Adrenal gland (tissue), 5 donors: Measurements from ENCODE around the gene DOK1.

Experiments
- CTCF ChIP-seq, 6 experiments: fragments of 450-650 bp in 4 of 6; fragments of 200-600 bp in 2 of 6; sonication (generic) in 1 of 6; IDR thresholded peaks; 1 replicate in 5 of 6; 2 replicates in 1 of 6; pipeline versions ENCODE4 v1.5.1 to v1.8.0; 2016 to 2021; ENCODE audit warnings: antibody characterized with exemption in 6 of 6, mild to moderate bottlenecking in 2 of 6, moderate library complexity in 1 of 6
- POLR2A ChIP-seq, 2 donors: fragments of 450-650 bp; IDR thresholded peaks; one replicate each; pipeline ENCODE4 v1.6.1; 2017; ENCODE audit warnings: antibody characterized with exemption in 2 of 2, mild to moderate bottlenecking in 2 of 2, moderate library complexity in 1 of 2
- donor health status: DM: no; HTN: no; CAD: no.

DNA sequence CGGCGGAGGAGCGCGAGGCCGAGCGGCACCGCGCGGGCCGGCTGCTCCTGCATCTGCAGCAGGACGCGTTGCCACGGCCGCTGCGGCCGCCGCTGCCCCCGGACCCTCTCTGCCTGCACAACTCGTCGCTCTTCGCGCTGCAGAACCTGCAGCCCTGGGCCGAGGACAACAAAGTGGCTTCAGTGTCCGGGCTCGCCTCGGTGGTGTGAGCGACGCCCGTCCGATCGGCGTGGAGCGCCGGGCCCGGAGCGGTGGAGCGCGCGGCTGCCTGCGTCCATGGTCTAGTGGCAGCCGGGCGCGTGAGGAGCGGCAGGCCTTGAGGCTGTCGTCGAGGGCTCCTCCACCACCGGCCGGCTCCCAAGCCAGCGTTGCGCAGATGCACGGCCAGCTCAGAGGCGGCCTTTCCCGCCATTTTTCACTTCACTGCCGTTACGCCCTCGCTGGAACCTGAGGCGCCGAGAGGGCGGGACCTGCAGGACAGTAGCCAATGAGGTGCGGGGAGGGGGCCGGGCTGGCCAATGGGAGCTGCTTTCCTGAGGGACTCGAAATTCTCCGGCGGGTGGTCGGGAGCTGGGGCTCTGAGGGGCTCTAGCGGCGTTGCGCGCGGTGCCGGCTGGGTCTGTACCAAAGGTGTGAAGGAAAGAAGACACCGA is 38.4 kb upstream of the DOK1 start:
- TF ChIP-seq CTCF (IDR thresholded peaks at IDR 0.05) (peak in 1 of 6 experiments; percentile 1), POLR2A (IDR thresholded peaks at IDR 0.05) (no peak)
